WTC11 (cell line): ENCODE results near the gene AMDHD2. TPM values are rescaled to one million over a fixed set of nuclear protein-coding genes. Genes with fewer than 3 reads are reported as not detected.
A peak's percentile ranks its signal among the peaks of the same experiment; 100 is the strongest.

Experiments used
- FOXK1 ChIP-seq: sonication (generic); formaldehyde crosslinking; IDR thresholded peaks from 2 replicates; pipeline ENCODE4 v1.8.0; 2022; ENCODE audit warnings: mild to moderate bottlenecking, moderate library complexity, missing genetic modification reagents
- FOXP1 ChIP-seq: sonication (generic); formaldehyde crosslinking; IDR thresholded peaks from 2 replicates; pipeline ENCODE4 v1.8.0; 2022; ENCODE audit warnings: missing genetic modification reagents, mild to moderate bottlenecking, moderate library complexity, borderline replicate concordance
- GTF2I ChIP-seq: fragments of 250-450 bp; sonication (Bioruptor Pico); conservative IDR thresholded peaks from 2 replicates; pipeline ENCODE4 v1.4.0; 2021; ENCODE audit warnings: mild to moderate bottlenecking
- MYBL2 ChIP-seq: sonication (generic); formaldehyde crosslinking; IDR thresholded peaks from 2 replicates; pipeline ENCODE4 v1.8.1; 2023; ENCODE audit warnings: mild to moderate bottlenecking, moderate library complexity, missing genetic modification reagents
- NFYB ChIP-seq: sonication (generic); formaldehyde crosslinking; conservative IDR thresholded peaks from 2 replicates; pipeline ENCODE4 v1.8.0; 2022; ENCODE audit warnings: low read depth, missing genetic modification reagents
- NR2C2 ChIP-seq: sonication (generic); formaldehyde crosslinking; IDR thresholded peaks from 2 replicates; pipeline ENCODE4 v1.8.0; 2022; ENCODE audit warnings: mild to moderate bottlenecking, missing genetic modification reagents
- NR3C1 ChIP-seq: sonication (generic); formaldehyde crosslinking; conservative IDR thresholded peaks from 2 replicates; pipeline ENCODE4 v1.8.1; 2023; ENCODE audit warnings: low read depth, mild to moderate bottlenecking, missing genetic modification reagents
- RELA ChIP-seq: sonication (generic); formaldehyde crosslinking; IDR thresholded peaks from 2 replicates; pipeline ENCODE4 v1.8.1; 2022; ENCODE audit warnings: missing genetic modification reagents, mild to moderate bottlenecking, borderline replicate concordance
- TCF7 ChIP-seq: sonication (generic); formaldehyde crosslinking; IDR thresholded peaks from 2 replicates; pipeline ENCODE4 v1.8.0; 2022; ENCODE audit warnings: mild to moderate bottlenecking, low read depth, missing genetic modification reagents, moderate library complexity
- TEAD1 ChIP-seq: sonication (generic); formaldehyde crosslinking; IDR thresholded peaks from 2 replicates; pipeline ENCODE4 v1.8.0; 2022; ENCODE audit warnings: mild to moderate bottlenecking, missing genetic modification reagents
- ZBTB21 ChIP-seq: sonication (generic); formaldehyde crosslinking; IDR thresholded peaks from 2 replicates; pipeline ENCODE4 v1.8.1; 2023; ENCODE audit warnings: mild to moderate bottlenecking, missing genetic modification reagents, borderline replicate concordance
- ZNF396 ChIP-seq: fragments of 250-450 bp; sonication (Bioruptor Pico); IDR thresholded peaks from 2 replicates; pipeline ENCODE4 v1.8.0; 2021; ENCODE audit warnings: mild to moderate bottlenecking, moderate library complexity, borderline replicate concordance
- ZNF423 ChIP-seq: fragments of 250-450 bp; sonication (Bioruptor Pico); IDR thresholded peaks from 2 replicates; pipeline ENCODE4 v2.1.2; 2022; ENCODE audit warnings: mild to moderate bottlenecking, moderate library complexity
- total RNA-seq: library from RNA; stranded (reverse); gene quantifications from 3 replicates; pipeline ENCODE4 v1.2.3, GENCODE V29; 2021
- TF ChIP-seq, protein P1 (sequence below): sonication (generic); formaldehyde crosslinking; IDR thresholded peaks from 2 replicates; pipeline ENCODE4 v1.8.1; 2023; ENCODE audit warnings: mild to moderate bottlenecking, missing genetic modification reagents
- TF ChIP-seq, protein P2 (sequence below): sonication (generic); formaldehyde crosslinking; IDR thresholded peaks from 2 replicates; pipeline ENCODE4 v1.8.0; 2022; ENCODE audit warnings: mild to moderate bottlenecking, missing genetic modification reagents
- TF ChIP-seq, protein P3 (sequence below): sonication (generic); formaldehyde crosslinking; IDR thresholded peaks from 2 replicates; pipeline ENCODE4 v1.8.0; 2022; ENCODE audit warnings: mild to moderate bottlenecking, missing genetic modification reagents
- TF ChIP-seq, protein P4 (sequence below): sonication (generic); formaldehyde crosslinking; IDR thresholded peaks from 2 replicates; pipeline ENCODE4 v1.8.1; 2022; ENCODE audit warnings: missing genetic modification reagents, borderline replicate concordance
- TF ChIP-seq, protein P5 (sequence below): sonication (generic); formaldehyde crosslinking; IDR thresholded peaks from 2 replicates; pipeline ENCODE4 v1.8.1; 2022; ENCODE audit warnings: mild to moderate bottlenecking, missing genetic modification reagents, moderate library complexity, borderline replicate concordance
- TF ChIP-seq, protein P6 (sequence below): sonication (generic); formaldehyde crosslinking; IDR thresholded peaks from 2 replicates; pipeline ENCODE4 v1.8.1; 2023; ENCODE audit warnings: mild to moderate bottlenecking, missing genetic modification reagents, moderate library complexity
- TF ChIP-seq, protein P7 (sequence below): sonication (generic); formaldehyde crosslinking; IDR thresholded peaks from 2 replicates; pipeline ENCODE4 v1.8.1; 2023; ENCODE audit warnings: mild to moderate bottlenecking, missing genetic modification reagents, borderline replicate concordance
- TF ChIP-seq, protein P8 (sequence below): sonication (generic); formaldehyde crosslinking; IDR thresholded peaks from 2 replicates; pipeline ENCODE4 v1.8.0; 2023; ENCODE audit warnings: missing genetic modification reagents
- TF ChIP-seq, protein P9 (sequence below): fragments of 250-450 bp; sonication (Bioruptor Pico); IDR thresholded peaks from 2 replicates; pipeline ENCODE4 v1.8.0; 2021; ENCODE audit warnings: mild to moderate bottlenecking
- TF ChIP-seq, protein P10 (sequence below): fragments of 250-450 bp; sonication (Bioruptor Pico); IDR thresholded peaks from 2 replicates; pipeline ENCODE4 v1.9.0; 2021; ENCODE audit warnings: moderate library complexity, mild to moderate bottlenecking, inconsistent platforms, borderline replicate concordance

The AMDHD2 gene
- total RNA-seq, 1 experiment from 2014 or later = 70.9 TPM

DNA sequence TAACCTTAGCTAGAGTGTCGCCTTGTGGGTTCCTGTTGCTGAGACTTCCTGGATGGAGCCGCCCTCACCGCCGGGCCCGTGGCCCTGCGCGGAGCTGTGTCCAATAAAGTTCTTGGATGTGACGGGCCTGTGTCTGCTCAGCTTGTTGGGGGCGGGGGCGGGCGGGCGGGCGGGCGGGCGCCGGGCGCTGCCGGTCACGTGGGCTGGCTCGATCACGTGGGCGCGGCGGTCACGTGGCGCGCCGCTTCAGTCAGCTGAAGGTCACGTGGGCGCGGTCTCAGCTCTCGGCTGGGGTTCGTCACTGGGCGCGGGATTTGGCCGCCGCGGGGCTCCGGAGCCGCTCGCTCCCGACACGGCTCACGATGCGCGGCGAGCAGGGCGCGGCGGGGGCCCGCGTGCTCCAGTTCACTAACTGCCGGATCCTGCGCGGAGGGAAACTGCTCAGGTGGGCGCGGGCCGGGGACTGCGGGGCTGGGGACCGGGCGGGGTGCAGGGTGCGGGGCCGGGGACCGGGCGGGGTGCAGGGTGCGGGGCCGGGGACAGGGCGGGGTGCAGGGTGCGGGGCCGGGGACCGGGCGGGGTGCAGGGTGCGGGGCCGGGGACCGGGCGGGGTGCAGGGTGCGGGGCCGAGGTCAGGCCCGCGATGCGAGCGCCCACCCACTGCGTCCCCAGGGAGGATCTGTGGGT lies at the start of gene AMDHD2 (continued):
- TF ChIP-seq, protein P1, sequence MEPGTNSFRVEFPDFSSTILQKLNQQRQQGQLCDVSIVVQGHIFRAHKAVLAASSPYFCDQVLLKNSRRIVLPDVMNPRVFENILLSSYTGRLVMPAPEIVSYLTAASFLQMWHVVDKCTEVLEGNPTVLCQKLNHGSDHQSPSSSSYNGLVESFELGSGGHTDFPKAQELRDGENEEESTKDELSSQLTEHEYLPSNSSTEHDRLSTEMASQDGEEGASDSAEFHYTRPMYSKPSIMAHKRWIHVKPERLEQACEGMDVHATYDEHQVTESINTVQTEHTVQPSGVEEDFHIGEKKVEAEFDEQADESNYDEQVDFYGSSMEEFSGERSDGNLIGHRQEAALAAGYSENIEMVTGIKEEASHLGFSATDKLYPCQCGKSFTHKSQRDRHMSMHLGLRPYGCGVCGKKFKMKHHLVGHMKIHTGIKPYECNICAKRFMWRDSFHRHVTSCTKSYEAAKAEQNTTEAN (CRISPR knock-in tag) = 0 out of 2 replicates have a peak, but pooled peaks have one; percentile 40
- TF ChIP-seq, protein P2, sequence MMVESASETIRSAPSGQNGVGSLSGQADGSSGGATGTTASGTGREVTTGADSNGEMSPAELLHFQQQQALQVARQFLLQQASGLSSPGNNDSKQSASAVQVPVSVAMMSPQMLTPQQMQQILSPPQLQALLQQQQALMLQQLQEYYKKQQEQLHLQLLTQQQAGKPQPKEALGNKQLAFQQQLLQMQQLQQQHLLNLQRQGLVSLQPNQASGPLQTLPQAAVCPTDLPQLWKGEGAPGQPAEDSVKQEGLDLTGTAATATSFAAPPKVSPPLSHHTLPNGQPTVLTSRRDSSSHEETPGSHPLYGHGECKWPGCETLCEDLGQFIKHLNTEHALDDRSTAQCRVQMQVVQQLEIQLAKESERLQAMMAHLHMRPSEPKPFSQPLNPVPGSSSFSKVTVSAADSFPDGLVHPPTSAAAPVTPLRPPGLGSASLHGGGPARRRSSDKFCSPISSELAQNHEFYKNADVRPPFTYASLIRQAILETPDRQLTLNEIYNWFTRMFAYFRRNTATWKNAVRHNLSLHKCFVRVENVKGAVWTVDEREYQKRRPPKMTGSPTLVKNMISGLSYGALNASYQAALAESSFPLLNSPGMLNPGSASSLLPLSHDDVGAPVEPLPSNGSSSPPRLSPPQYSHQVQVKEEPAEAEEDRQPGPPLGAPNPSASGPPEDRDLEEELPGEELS (CRISPR knock-in tag) = peak; percentile 65; the same call in 1 of the 2 replicates
- peak; percentile 86; the same call in 1 of the 2 replicates for TF ChIP-seq MYBL2
- TF ChIP-seq, protein P3, sequence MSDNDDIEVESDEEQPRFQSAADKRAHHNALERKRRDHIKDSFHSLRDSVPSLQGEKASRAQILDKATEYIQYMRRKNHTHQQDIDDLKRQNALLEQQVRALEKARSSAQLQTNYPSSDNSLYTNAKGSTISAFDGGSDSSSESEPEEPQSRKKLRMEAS (CRISPR knock-in tag) = peak; percentile 55; the same call in 1 of the 2 replicates
- TF ChIP-seq ZBTB21 = peak; percentile 52; the same call in 1 of the 2 replicates
- TF ChIP-seq FOXP1 (CRISPR knock-in tag) = peak; percentile 54; the same call in 1 of the 2 replicates
- no peak; the same call in 1 of the 2 replicates for TF ChIP-seq TCF7 (CRISPR knock-in tag)
- TF ChIP-seq NR2C2 = no peak
- TF ChIP-seq ZNF396 = no peak
- TF ChIP-seq, protein P4, sequence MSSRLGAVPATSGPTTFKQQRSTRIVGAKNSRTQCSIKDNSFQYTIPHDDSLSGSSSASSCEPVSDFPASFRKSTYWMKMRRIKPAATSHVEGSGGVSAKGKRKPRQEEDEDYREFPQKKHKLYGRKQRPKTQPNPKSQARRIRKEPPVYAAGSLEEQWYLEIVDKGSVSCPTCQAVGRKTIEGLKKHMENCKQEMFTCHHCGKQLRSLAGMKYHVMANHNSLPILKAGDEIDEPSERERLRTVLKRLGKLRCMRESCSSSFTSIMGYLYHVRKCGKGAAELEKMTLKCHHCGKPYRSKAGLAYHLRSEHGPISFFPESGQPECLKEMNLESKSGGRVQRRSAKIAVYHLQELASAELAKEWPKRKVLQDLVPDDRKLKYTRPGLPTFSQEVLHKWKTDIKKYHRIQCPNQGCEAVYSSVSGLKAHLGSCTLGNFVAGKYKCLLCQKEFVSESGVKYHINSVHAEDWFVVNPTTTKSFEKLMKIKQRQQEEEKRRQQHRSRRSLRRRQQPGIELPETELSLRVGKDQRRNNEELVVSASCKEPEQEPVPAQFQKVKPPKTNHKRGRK (CRISPR knock-in tag) = no peak
- TF ChIP-seq, protein P5, sequence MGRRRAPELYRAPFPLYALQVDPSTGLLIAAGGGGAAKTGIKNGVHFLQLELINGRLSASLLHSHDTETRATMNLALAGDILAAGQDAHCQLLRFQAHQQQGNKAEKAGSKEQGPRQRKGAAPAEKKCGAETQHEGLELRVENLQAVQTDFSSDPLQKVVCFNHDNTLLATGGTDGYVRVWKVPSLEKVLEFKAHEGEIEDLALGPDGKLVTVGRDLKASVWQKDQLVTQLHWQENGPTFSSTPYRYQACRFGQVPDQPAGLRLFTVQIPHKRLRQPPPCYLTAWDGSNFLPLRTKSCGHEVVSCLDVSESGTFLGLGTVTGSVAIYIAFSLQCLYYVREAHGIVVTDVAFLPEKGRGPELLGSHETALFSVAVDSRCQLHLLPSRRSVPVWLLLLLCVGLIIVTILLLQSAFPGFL (CRISPR knock-in tag) = no peak
- TF ChIP-seq GTF2I (CRISPR knock-in tag) = no peak
- TF ChIP-seq, protein P6, sequence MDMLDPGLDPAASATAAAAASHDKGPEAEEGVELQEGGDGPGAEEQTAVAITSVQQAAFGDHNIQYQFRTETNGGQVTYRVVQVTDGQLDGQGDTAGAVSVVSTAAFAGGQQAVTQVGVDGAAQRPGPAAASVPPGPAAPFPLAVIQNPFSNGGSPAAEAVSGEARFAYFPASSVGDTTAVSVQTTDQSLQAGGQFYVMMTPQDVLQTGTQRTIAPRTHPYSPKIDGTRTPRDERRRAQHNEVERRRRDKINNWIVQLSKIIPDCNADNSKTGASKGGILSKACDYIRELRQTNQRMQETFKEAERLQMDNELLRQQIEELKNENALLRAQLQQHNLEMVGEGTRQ = peak; percentile 97
- TF ChIP-seq, protein P7, sequence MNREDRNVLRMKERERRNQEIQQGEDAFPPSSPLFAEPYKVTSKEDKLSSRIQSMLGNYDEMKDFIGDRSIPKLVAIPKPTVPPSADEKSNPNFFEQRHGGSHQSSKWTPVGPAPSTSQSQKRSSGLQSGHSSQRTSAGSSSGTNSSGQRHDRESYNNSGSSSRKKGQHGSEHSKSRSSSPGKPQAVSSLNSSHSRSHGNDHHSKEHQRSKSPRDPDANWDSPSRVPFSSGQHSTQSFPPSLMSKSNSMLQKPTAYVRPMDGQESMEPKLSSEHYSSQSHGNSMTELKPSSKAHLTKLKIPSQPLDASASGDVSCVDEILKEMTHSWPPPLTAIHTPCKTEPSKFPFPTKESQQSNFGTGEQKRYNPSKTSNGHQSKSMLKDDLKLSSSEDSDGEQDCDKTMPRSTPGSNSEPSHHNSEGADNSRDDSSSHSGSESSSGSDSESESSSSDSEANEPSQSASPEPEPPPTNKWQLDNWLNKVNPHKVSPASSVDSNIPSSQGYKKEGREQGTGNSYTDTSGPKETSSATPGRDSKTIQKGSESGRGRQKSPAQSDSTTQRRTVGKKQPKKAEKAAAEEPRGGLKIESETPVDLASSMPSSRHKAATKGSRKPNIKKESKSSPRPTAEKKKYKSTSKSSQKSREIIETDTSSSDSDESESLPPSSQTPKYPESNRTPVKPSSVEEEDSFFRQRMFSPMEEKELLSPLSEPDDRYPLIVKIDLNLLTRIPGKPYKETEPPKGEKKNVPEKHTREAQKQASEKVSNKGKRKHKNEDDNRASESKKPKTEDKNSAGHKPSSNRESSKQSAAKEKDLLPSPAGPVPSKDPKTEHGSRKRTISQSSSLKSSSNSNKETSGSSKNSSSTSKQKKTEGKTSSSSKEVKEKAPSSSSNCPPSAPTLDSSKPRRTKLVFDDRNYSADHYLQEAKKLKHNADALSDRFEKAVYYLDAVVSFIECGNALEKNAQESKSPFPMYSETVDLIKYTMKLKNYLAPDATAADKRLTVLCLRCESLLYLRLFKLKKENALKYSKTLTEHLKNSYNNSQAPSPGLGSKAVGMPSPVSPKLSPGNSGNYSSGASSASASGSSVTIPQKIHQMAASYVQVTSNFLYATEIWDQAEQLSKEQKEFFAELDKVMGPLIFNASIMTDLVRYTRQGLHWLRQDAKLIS (CRISPR knock-in tag) = no peak
- TF ChIP-seq, protein P8, sequence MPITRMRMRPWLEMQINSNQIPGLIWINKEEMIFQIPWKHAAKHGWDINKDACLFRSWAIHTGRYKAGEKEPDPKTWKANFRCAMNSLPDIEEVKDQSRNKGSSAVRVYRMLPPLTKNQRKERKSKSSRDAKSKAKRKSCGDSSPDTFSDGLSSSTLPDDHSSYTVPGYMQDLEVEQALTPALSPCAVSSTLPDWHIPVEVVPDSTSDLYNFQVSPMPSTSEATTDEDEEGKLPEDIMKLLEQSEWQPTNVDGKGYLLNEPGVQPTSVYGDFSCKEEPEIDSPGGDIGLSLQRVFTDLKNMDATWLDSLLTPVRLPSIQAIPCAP (CRISPR knock-in tag) = peak; percentile 72; the same call in 1 of the 2 replicates
- peak; percentile 93 for TF ChIP-seq FOXK1 (CRISPR knock-in tag)
- TF ChIP-seq NR3C1 (CRISPR knock-in tag) = 0 out of 2 replicates have a peak, but pooled peaks have one; percentile 43
- TF ChIP-seq, protein P9, sequence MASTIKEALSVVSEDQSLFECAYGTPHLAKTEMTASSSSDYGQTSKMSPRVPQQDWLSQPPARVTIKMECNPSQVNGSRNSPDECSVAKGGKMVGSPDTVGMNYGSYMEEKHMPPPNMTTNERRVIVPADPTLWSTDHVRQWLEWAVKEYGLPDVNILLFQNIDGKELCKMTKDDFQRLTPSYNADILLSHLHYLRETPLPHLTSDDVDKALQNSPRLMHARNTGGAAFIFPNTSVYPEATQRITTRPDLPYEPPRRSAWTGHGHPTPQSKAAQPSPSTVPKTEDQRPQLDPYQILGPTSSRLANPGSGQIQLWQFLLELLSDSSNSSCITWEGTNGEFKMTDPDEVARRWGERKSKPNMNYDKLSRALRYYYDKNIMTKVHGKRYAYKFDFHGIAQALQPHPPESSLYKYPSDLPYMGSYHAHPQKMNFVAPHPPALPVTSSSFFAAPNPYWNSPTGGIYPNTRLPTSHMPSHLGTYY (CRISPR knock-in tag) = peak; percentile 75; the same call in 1 of the 2 replicates
- TF ChIP-seq RELA (CRISPR knock-in tag) = no peak
- no peak for TF ChIP-seq TEAD1 (CRISPR knock-in tag)
- TF ChIP-seq NFYB (CRISPR knock-in tag) = no peak
- TF ChIP-seq ZNF423 (CRISPR knock-in tag) = no peak
- TF ChIP-seq, protein P10, sequence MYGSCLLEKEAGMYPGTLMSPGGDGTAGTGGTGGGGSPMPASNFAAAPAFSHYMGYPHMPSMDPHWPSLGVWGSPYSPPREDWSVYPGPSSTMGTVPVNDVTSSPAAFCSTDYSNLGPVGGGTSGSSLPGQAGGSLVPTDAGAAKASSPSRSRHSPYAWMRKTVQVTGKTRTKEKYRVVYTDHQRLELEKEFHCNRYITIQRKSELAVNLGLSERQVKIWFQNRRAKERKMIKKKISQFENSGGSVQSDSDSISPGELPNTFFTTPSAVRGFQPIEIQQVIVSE (CRISPR knock-in tag) = no peak
